Caco-2 (cell line): ENCODE results near the gene PRDM2. TPM values are rescaled to one million over a fixed set of nuclear protein-coding genes. Genes with fewer than 3 reads are reported as not detected.

Experiments
- BruUV-seq: library from RNA; stranded (reverse); fragments of 400-500 nt; replicated peaks from 2 replicates; lab custom pipeline; 2021; lab: Mats Ljungman, UMichigan
- CTCF ChIA-PET: fragments of 300-600 bp; sonication (Branson Sonifier 250); formaldehyde crosslinking; loops from one replicate; lab custom pipeline; 2022; ENCODE audit warnings: antibody characterized with exemption; lab: Charles Lee
- POLR2A ChIA-PET: fragments of 300-600 bp; sonication (Branson Sonifier 250); formaldehyde crosslinking; loops from one replicate; lab custom pipeline; 2022; ENCODE audit warnings: antibody characterized with exemption; lab: Charles Lee
- DNase-seq, 2 experiments: peaks; one replicate each; pipeline versions ENCODE4 v3.0.0 to v3.0.0-alpha.2; 2020 to 2022
- H3K27me3 ChIP-seq: replicated peaks from 2 replicates; pipeline ENCODE4 v1.6.0; 2011; ENCODE audit warnings: low read length; ENCODE audit not compliant: control insufficient read depth, insufficient read depth
- H3K36me3 ChIP-seq: 2 replicates; pipeline ENCODE4 v1.5.1; 2011; ENCODE audit warnings: low read length; ENCODE audit not compliant: control insufficient read depth, insufficient read depth
- H3K4me1 ChIP-seq: fragments of 250-450 bp; sonication (Bioruptor Pico); 2 replicates; pipeline ENCODE4 v1.5.1; 2020; ENCODE audit warnings: mild to moderate bottlenecking
- H3K4me3 ChIP-seq: 2 replicates; pipeline ENCODE4 v1.5.1; 2011; ENCODE audit warnings: low read depth, mild to moderate bottlenecking, control low read depth, low read length
- H3K9me3 ChIP-seq: fragments of 250-450 bp; sonication (Bioruptor Pico); 2 replicates; pipeline ENCODE4 v1.5.1; 2020; ENCODE audit warnings: mild to moderate bottlenecking, moderate library complexity
- H3K27ac Mint-ChIP-seq: one replicate; pipeline ENCODE4 v1.8.0; 2022; ENCODE audit warnings: mixed read lengths; ENCODE audit not compliant: unreplicated experiment
- H3K27me3 Mint-ChIP-seq: one replicate; pipeline ENCODE4 v1.8.0; 2022; ENCODE audit warnings: mixed read lengths; ENCODE audit not compliant: insufficient read depth, unreplicated experiment
- H3K36me3 Mint-ChIP-seq: one replicate; pipeline ENCODE4 v1.8.0; 2022; ENCODE audit warnings: mild to moderate bottlenecking, mixed read lengths; ENCODE audit not compliant: insufficient read depth, unreplicated experiment
- H3K4me1 Mint-ChIP-seq: one replicate; pipeline ENCODE4 v1.8.0; 2022; ENCODE audit warnings: low read depth, mixed read lengths; ENCODE audit not compliant: unreplicated experiment
- H3K4me3 Mint-ChIP-seq: one replicate; pipeline ENCODE4 v1.8.0; 2022; ENCODE audit warnings: mild to moderate bottlenecking, moderate library complexity, mixed read lengths; ENCODE audit not compliant: unreplicated experiment
- H3K9me3 Mint-ChIP-seq: one replicate; pipeline ENCODE4 v1.8.0; 2022; ENCODE audit warnings: mixed read lengths; ENCODE audit not compliant: unreplicated experiment
- CTCF ChIP-seq, 2 experiments: fragments of 200-600 bp in 1 of 2; IDR thresholded peaks; 1 replicate in 1 of 2; 2 replicates in 1 of 2; pipeline versions ENCODE4 v1.5.1 to v1.8.0; 2011 to 2022; ENCODE audit warnings: antibody characterized with exemption in 1 of 2, control low read depth in 1 of 2, inconsistent platforms in 1 of 2, low read depth in 1 of 2, low read length in 1 of 2, mild to moderate bottlenecking in 1 of 2, moderate library complexity in 1 of 2; ENCODE audit not compliant: insufficient read depth in 1 of 2, severe bottlenecking in 1 of 2, unreplicated experiment in 1 of 2
- intact Hi-C: fragments of 100-400 bp; cut with micrococcal nuclease; formaldehyde crosslinking; loops from one replicate; pipeline ENCODE4 v1.10.0; 2022; ENCODE audit not compliant: unreplicated experiment
- total RNA-seq: library from RNA; stranded (reverse); gene quantifications from 2 replicates; pipeline ENCODE4 v1.2.3, GENCODE V29; 2022

PRDM2 gene
- total RNA-seq, 1 experiment from 2014 or later = 32.7 TPM

- intact Hi-C loops = no loop called here
- CTCF ChIA-PET = no interaction called here
- no peaks in the 10 kb centered on the region for H3K9me3 ChIP-seq
- H3K9me3 Mint-ChIP-seq = no peaks in the 10 kb centered on the region
- POLR2A ChIA-PET = no interaction called here
- BruUV-seq = no TSS peak
- no peak overlapping the region for H3K27ac Mint-ChIP-seq
- peaks cover 13% of the 10 kb centered on the region for H3K4me1 ChIP-seq
- H3K4me3 ChIP-seq = no peak overlapping the region
- H3K36me3 ChIP-seq = no peaks in the 10 kb centered on the region
- DNase-seq = no peak
- H3K4me3 Mint-ChIP-seq = no peak overlapping the region
- H3K36me3 Mint-ChIP-seq = peaks cover 22% of the 10 kb centered on the region
- H3K27me3 Mint-ChIP-seq = no peaks in the 10 kb centered on the region
- no peaks in the 10 kb centered on the region for H3K27me3 ChIP-seq
- H3K4me1 Mint-ChIP-seq = peaks cover 6% of the 10 kb centered on the region
- TF ChIP-seq CTCF (IDR thresholded peaks at IDR 0.05; ENCODE audit: insufficient read depth in 1 of 2, low read depth in 1 of 2, low read length in 1 of 2, severe bottlenecking in 1 of 2, unreplicated experiment in 1 of 2) = no peak
These were observed 69.2 kb downstream of the PRDM2 start for GRCh38 chr1:13769212-13769611.

GRCh38 chr1:13769830-13770229 lies 69.8 kb downstream of the PRDM2 start:
- Mint-ChIP-seq H3K4me3 (no peak overlapping the region), H3K36me3 (peaks cover 22% of the 10 kb centered on the region), H3K9me3 (no peaks in the 10 kb centered on the region), H3K27me3 (no peaks in the 10 kb centered on the region), H3K27ac (no peak overlapping the region), H3K4me1 (peaks cover 6% of the 10 kb centered on the region)
- DNase-seq = no peak
- intact Hi-C loops = no loop called here
- no peak for TF ChIP-seq CTCF (IDR thresholded peaks at IDR 0.05; ENCODE audit: insufficient read depth in 1 of 2, low read depth in 1 of 2, low read length in 1 of 2, severe bottlenecking in 1 of 2, unreplicated experiment in 1 of 2)
- ChIA-PET POLR2A (no interaction called here), CTCF (no interaction called here)
- H3K4me3 ChIP-seq = no peak overlapping the region
- H3K9me3 ChIP-seq = no peaks in the 10 kb centered on the region
- H3K36me3 ChIP-seq = no peaks in the 10 kb centered on the region
- peaks cover 8% of the 10 kb centered on the region; the same call in 1 of the 2 replicates for H3K4me1 ChIP-seq
- BruUV-seq = no TSS peak
- no peaks in the 10 kb centered on the region for H3K27me3 ChIP-seq

GRCh38 chr1:13770743-13771142 lies 70.8 kb downstream of the PRDM2 start:
- CTCF ChIA-PET = no interaction called here
- TF ChIP-seq CTCF (IDR thresholded peaks at IDR 0.05; ENCODE audit: insufficient read depth in 1 of 2, low read depth in 1 of 2, low read length in 1 of 2, severe bottlenecking in 1 of 2, unreplicated experiment in 1 of 2) = no peak
- no peak for DNase-seq

More at GRCh38 chr1:13770743-13771142, 70.8 kb downstream of the PRDM2 start:
- no peaks in the 10 kb centered on the region for H3K36me3 ChIP-seq
- no peaks in the 10 kb centered on the region for H3K9me3 ChIP-seq
- POLR2A ChIA-PET = no interaction called here
- Mint-ChIP-seq H3K4me3 (no peak overlapping the region), H3K27ac (no peak overlapping the region), H3K4me1 (peaks cover 6% of the 10 kb centered on the region), H3K27me3 (no peaks in the 10 kb centered on the region), H3K36me3 (peaks cover 22% of the 10 kb centered on the region), H3K9me3 (no peaks in the 10 kb centered on the region)
- H3K4me1 ChIP-seq = peaks cover 8% of the 10 kb centered on the region; the same call in 1 of the 2 replicates
- BruUV-seq = no TSS peak
- no peak overlapping the region for H3K4me3 ChIP-seq
- intact Hi-C loops = no loop called here
- no peaks in the 10 kb centered on the region for H3K27me3 ChIP-seq
